Activated T-helper 9 cell treated with anti-CD3 and anti-CD28 coated beads, Interleukin-2, amount 50 U/mL, for 16 hours (primary cell): ENCODE measurements around the gene WDFY4.

Source experiments
- DNase-seq: peaks from one replicate; pipeline ENCODE4 v3.0.0-alpha.2; 2020; ENCODE audit warnings: low read depth

The WDFY4 gene

GRCh38 chr10:48907730-48908129 is 223.1 kb downstream of the WDFY4 start:
- no peak for DNase-seq

- no peak for DNase-seq
Measured at GRCh38 chr10:48910548-48910947, 225.9 kb downstream of the WDFY4 start.

GRCh38 chr10:48913674-48914073 is 229.0 kb downstream of the WDFY4 start:
- no peak for DNase-seq

- no peak for DNase-seq
Measured at GRCh38 chr10:48923748-48924147, 239.1 kb downstream of the WDFY4 start.

GRCh38 chr10:48924988-48925387 is 240.3 kb downstream of the WDFY4 start:
- no peak for DNase-seq

GRCh38 chr10:48926255-48926654 is 241.6 kb downstream of the WDFY4 start:
- DNase-seq, result no peak

GRCh38 chr10:48926764-48927540 is 242.3 kb downstream of the WDFY4 start:
- no peak for DNase-seq

- DNase-seq, result no peak
Measured at GRCh38 chr10:48929413-48929990, 244.8 kb downstream of the WDFY4 start.

- no peak for DNase-seq
Measured at GRCh38 chr10:48931188-48931587, 246.5 kb downstream of the WDFY4 start.

- no peak for DNase-seq
Measured at GRCh38 chr10:48932831-48933664, 248.4 kb downstream of the WDFY4 start.

GRCh38 chr10:48934672-48935501 is 250.2 kb downstream of the WDFY4 start:
- no peak for DNase-seq

GRCh38 chr10:48935577-48935976 is 250.9 kb downstream of the WDFY4 start:
- no peak for DNase-seq

GRCh38 chr10:48937796-48938195 is 253.1 kb downstream of the WDFY4 start:
- DNase-seq, result no peak

GRCh38 chr10:48938281-48938680 is 253.6 kb downstream of the WDFY4 start:
- DNase-seq, result no peak

GRCh38 chr10:48938990-48939536 is 254.4 kb downstream of the WDFY4 start:
- DNase-seq, result no peak

- DNase-seq, result no peak
Measured at GRCh38 chr10:48939790-48940325, 255.2 kb downstream of the WDFY4 start, which contains the start of gene LRRC18. TSS of gene LRRC18 (minus strand) at chr10:48939840. CDS start at chr10:48914155, 25,685 bp downstream.

GRCh38 chr10:48940372-48940771 is 255.7 kb downstream of the WDFY4 start:
- DNase-seq, result no peak

- no peak for DNase-seq
Measured at GRCh38 chr10:48940958-48941357, 256.3 kb downstream of the WDFY4 start.

GRCh38 chr10:48941427-48942075 is 256.9 kb downstream of the WDFY4 start:
- DNase-seq, result no peak

- no peak for DNase-seq
Measured at GRCh38 chr10:48943096-48943495, 258.4 kb downstream of the WDFY4 start.

- DNase-seq, result no peak
Measured at GRCh38 chr10:48944171-48944570, 259.5 kb downstream of the WDFY4 start.
